SH-SY5Y (cell line): ENCODE results near the gene SELENOM.

ENCODE experiments used
- GATA2 ChIP-seq: IDR thresholded peaks from 2 replicates; pipeline ENCODE4 v1.6.1; 2011; ENCODE audit warnings: mild to moderate bottlenecking, low read depth, low read length
- GATA3 ChIP-seq: IDR thresholded peaks from 2 replicates; pipeline ENCODE4 v1.6.1; 2011; ENCODE audit warnings: low read depth, mild to moderate bottlenecking, low read length, moderate library complexity

Gene SELENOM

GRCh38 chr22:31056986-31057599, 50.3 kb downstream of the SELENOM start:
- TF ChIP-seq GATA2 (no peak), GATA3 (no peak)

GRCh38 chr22:31055635-31056159, 51.7 kb downstream of the SELENOM start:
- TF ChIP-seq GATA3 (no peak), GATA2 (no peak)

GRCh38 chr22:31055117-31055634, 52.2 kb downstream of the SELENOM start:
- TF ChIP-seq GATA3 (no peak), GATA2 (no peak)
